Erythroblast (primary cell): ENCODE measurements around the gene VPS25.

Experiments
- GATA1 ChIP-seq: IDR thresholded peaks from 2 replicates; pipeline ENCODE4 v1.6.1; 2011; ENCODE audit warnings: low read depth, mild to moderate bottlenecking, control low read depth, low read length, moderate library complexity
- POLR2A ChIP-seq: IDR thresholded peaks from 2 replicates; pipeline ENCODE4 v1.6.1; 2011; ENCODE audit warnings: mild to moderate bottlenecking, low read length

DNA sequence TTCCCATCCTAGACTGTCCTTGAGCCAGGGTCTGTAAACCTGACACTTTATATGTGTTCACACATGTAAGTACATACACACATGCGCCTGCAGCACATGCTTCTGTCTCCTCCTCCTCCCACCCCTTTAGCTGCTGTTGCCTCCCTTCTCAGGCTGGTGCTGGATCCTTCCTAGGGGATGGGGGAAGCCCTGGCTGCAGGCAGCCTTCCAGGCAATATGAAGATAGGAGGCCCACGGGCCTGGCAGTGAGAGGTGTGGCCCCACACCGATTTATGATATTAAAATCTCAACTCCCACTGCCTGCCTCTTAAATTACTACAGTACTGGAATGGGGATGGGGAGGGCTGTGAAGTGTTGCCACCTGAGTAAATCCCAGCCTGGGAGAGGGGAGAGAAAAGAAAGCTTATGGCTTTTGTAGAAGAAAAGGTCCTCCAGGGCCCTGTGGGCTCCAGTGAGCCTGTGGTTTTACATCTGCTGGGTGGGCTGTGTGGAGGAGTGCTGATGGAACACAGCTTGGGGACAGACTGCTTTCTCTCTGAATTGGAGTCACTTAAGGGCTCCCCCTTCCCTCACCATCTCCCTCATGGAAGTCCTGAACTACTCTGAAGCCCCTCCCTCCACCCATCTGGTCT is 6.2 kb downstream of the VPS25 start:
- TF ChIP-seq POLR2A (no peak), GATA1 (no peak)
